GM23248 (cell line): Measurements from ENCODE around the gene ADAM10. TPM values are rescaled to one million over a fixed set of nuclear protein-coding genes. Genes with fewer than 3 reads are reported as not detected.

Source experiments
- DNase-seq: peaks from one replicate; pipeline ENCODE4 v3.0.0-alpha.2; 2015
- H2AFZ ChIP-seq: fragments of 200-600 bp; sonication (generic); 2 replicates; pipeline ENCODE4 v1.6.1; 2016; ENCODE audit warnings: antibody characterized with exemption
- H3F3A ChIP-seq: fragments of 200-600 bp; sonication (generic); 2 replicates; pipeline ENCODE4 v1.6.1; 2016; ENCODE audit warnings: mild to moderate bottlenecking, antibody characterized with exemption, mixed run types; ENCODE audit not compliant: insufficient read depth
- H3K27ac ChIP-seq: fragments of 200-600 bp; sonication (generic); 2 replicates; pipeline ENCODE4 v1.5.1; 2016; ENCODE audit warnings: mild to moderate bottlenecking
- H3K27me3 ChIP-seq: fragments of 200-600 bp; sonication (generic); replicated peaks from 2 replicates; pipeline ENCODE4 v1.6.1; 2016; ENCODE audit warnings: mild to moderate bottlenecking; ENCODE audit not compliant: insufficient read depth
- H3K36me3 ChIP-seq: fragments of 200-600 bp; sonication (generic); 2 replicates; pipeline ENCODE4 v1.6.1; 2016; ENCODE audit warnings: low read depth, mild to moderate bottlenecking
- H3K4me1 ChIP-seq: fragments of 200-600 bp; sonication (generic); 2 replicates; pipeline ENCODE4 v1.6.1; 2016; ENCODE audit warnings: mild to moderate bottlenecking; ENCODE audit not compliant: insufficient read depth
- H3K4me2 ChIP-seq: fragments of 200-600 bp; sonication (generic); one replicate; pipeline ENCODE4 v1.6.1; 2016; ENCODE audit warnings: mild to moderate bottlenecking; ENCODE audit not compliant: unreplicated experiment
- H3K4me3 ChIP-seq: fragments of 200-600 bp; sonication (generic); 2 replicates; pipeline ENCODE4 v1.5.1; 2016; ENCODE audit warnings: mild to moderate bottlenecking
- H3K79me2 ChIP-seq: fragments of 200-600 bp; sonication (generic); 2 replicates; pipeline ENCODE4 v1.6.1; 2016; ENCODE audit warnings: mild to moderate bottlenecking; ENCODE audit not compliant: insufficient read depth
- H3K9ac ChIP-seq: fragments of 200-600 bp; sonication (generic); 2 replicates; pipeline ENCODE4 v1.6.1; 2016; ENCODE audit warnings: mild to moderate bottlenecking
- H3K9me2 ChIP-seq: fragments of 200-600 bp; sonication (generic); 2 replicates; pipeline ENCODE4 v1.6.1; 2016; ENCODE audit warnings: mixed run types, mild to moderate bottlenecking, moderate library complexity; ENCODE audit not compliant: insufficient read depth
- H3K9me3 ChIP-seq: fragments of 200-600 bp; sonication (generic); one replicate; pipeline ENCODE4 v1.6.1; 2017; ENCODE audit warnings: low read depth
- H4K20me1 ChIP-seq: fragments of 200-600 bp; sonication (generic); 2 replicates; pipeline ENCODE4 v1.6.0; 2016; ENCODE audit not compliant: insufficient read depth
- EZH2 ChIP-seq: fragments of 200-600 bp; sonication (generic); IDR thresholded peaks from 2 replicates; pipeline ENCODE4 v1.6.1; 2018; ENCODE audit warnings: antibody characterized with exemption, mild to moderate bottlenecking; ENCODE audit not compliant: insufficient read depth, poor library complexity, severe bottlenecking
- EZH2phosphoT487 ChIP-seq: fragments of 200-600 bp; sonication (generic); IDR thresholded peaks from 2 replicates; pipeline ENCODE4 v1.6.1; 2018; ENCODE audit warnings: antibody characterized with exemption, moderate library complexity, mild to moderate bottlenecking, low read depth; ENCODE audit not compliant: insufficient read depth
- WGBS, 2 experiments: methylation state at CpG; one replicate each; pipeline ENCODE4 v1.1.6; 2015 to 2017; ENCODE audit warnings: low lambda C conversion rate in 2 of 2, low coverage in 1 of 2; ENCODE audit errors: missing lambda C conversion rate in 2 of 2; 5-methylcytosine and 5-hydroxymethylcytosine counted together
- in situ Hi-C: fragments of 300-500 bp; cut with MboI; formaldehyde crosslinking; loops from 2 replicates; pipeline ENCODE4 v1.15.0; 2020
- polyA plus RNA-seq: library from polyadenylated mRNA; unstranded; fragments of >200 nt; fragmentation: Nextera tagmentation; extraction: Ambion mirVana; gene quantifications from 2 replicates; pipeline ENCODE4 v1.2.1, GENCODE V29; 2016
- total RNA-seq: library from RNA; depleted of rRNA; stranded (reverse); fragments of >200 nt; shearing (Covaris generic); gene quantifications from 2 replicates; pipeline ENCODE4 v1.2.3, GENCODE V29; 2014

The ADAM10 gene
- total and polyA plus RNA-seq, 2 experiments from 2014 or later, result 171 to 190 TPM

DNA sequence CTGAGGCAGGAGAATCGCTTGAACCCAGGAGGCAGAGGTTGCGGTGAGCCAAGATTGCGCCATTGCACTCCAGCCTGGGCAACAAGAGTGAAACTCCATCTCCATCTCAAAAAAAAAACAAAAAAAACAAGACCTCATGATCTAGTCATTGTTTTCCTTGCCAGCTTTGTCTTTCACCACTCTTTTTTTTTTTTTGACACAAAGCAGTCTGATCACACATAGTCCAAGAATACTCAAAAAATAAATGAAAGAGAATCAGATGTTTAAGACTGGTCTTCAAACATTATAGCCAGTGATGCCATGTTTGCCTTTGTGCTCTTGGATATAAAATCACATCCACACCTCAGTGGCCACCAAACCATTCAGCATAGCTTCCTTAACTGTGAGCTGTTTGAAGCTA is 5.8 kb upstream of the ADAM10 start:
- in situ Hi-C loops, result loop anchor here (10.0 kb wide), 1 partner anchor 521 kb away; no protein-coding TSS in a partner anchor

GRCh38 chr15:58752716-58753115 is 3.2 kb upstream of the ADAM10 start:
- H3K4me1 ChIP-seq, result no peaks in the 10 kb centered on the region
- H3K4me3 ChIP-seq, result no peak overlapping the region
- DNase-seq, result no peak
- H4K20me1 ChIP-seq, result no peaks in the 10 kb centered on the region
- in situ Hi-C loops, result loop anchor here (10.0 kb wide), 1 partner anchor 518 kb away; no protein-coding TSS in a partner anchor
- no peak overlapping the region for H2AFZ ChIP-seq
- peaks cover 21% of the 10 kb centered on the region for H3F3A ChIP-seq
- no peaks in the 10 kb centered on the region for H3K9me3 ChIP-seq
- no peaks in the 10 kb centered on the region for H3K9me2 ChIP-seq
- H3K27ac ChIP-seq, result no peak overlapping the region
- H3K9ac ChIP-seq, result no peak overlapping the region
- TF ChIP-seq EZH2phosphoT487, result no peak
- TF ChIP-seq EZH2, result no peak
- peaks cover 13% of the 10 kb centered on the region for H3K79me2 ChIP-seq
- no peaks in the 10 kb centered on the region for H3K27me3 ChIP-seq
- H3K36me3 ChIP-seq, result no peaks in the 10 kb centered on the region
- H3K4me2 ChIP-seq, result no peak overlapping the region
- WGBS, 2 experiments, result 93 to 94% methylated on average over 3 of the region's 3 CpGs

More for the DNA sequence above, 5.8 kb upstream of the ADAM10 start:
- H3F3A ChIP-seq, result peaks cover 11% of the 10 kb centered on the region
- no peaks in the 10 kb centered on the region for H3K79me2 ChIP-seq
- no peaks in the 10 kb centered on the region for H4K20me1 ChIP-seq
- H3K27me3 ChIP-seq, result no peaks in the 10 kb centered on the region
- no peaks in the 10 kb centered on the region for H3K36me3 ChIP-seq
- no peak overlapping the region for H3K9ac ChIP-seq
- no peak for TF ChIP-seq EZH2
- TF ChIP-seq EZH2phosphoT487, result no peak
- H3K27ac ChIP-seq, result no peak overlapping the region
- no peak overlapping the region for H3K4me3 ChIP-seq
- H3K9me3 ChIP-seq, result no peaks in the 10 kb centered on the region
- no peak overlapping the region for H2AFZ ChIP-seq
- H3K4me1 ChIP-seq, result no peaks in the 10 kb centered on the region
- no peak overlapping the region for H3K4me2 ChIP-seq
- WGBS, 2 experiments, result 89 to 90% methylated on average over 3 of the region's 3 CpGs
- DNase-seq, result no peak
- no peaks in the 10 kb centered on the region for H3K9me2 ChIP-seq

GRCh38 chr15:58748852-58749531 is 515 bp downstream of the ADAM10 start:
- H3K4me3 ChIP-seq, result peak overlapping the region; percentile 96

GRCh38 chr15:58748040-58748851 is 1.3 kb downstream of the ADAM10 start:
- peak; percentile 49 for DNase-seq
- Histone ChIP-seq H3K9me3 (no peaks in the 10 kb centered on the region), H3K36me3 (no peaks in the 10 kb centered on the region), H3K79me2 (peaks cover 58% of the 10 kb centered on the region), H3K27me3 (no peaks in the 10 kb centered on the region), H3K4me3 (peak overlapping the region; percentile 96), H3K9me2 (no peaks in the 10 kb centered on the region), H3K4me1 (peaks cover 18% of the 10 kb centered on the region), H4K20me1 (no peaks in the 10 kb centered on the region; the same call in 1 of the 2 replicates), H3F3A (peaks cover 21% of the 10 kb centered on the region), H3K9ac (peak overlapping the region; percentile 98), H3K4me2 (peak overlapping the region; percentile 88), H2AFZ (peak overlapping the region; percentile 84), H3K27ac (peak overlapping the region; percentile 99)
- WGBS, 2 experiments, result 0 to 2% methylated on average over 14 of the region's 14 CpGs
- in situ Hi-C loops, result no loop called here
- TF ChIP-seq EZH2phosphoT487 (no peak), EZH2 (no peak)

More at GRCh38 chr15:58748852-58749531, 515 bp downstream of the ADAM10 start:
- H3F3A ChIP-seq, result peaks cover 21% of the 10 kb centered on the region
- peak overlapping the region; percentile 84 for H2AFZ ChIP-seq
- H3K4me1 ChIP-seq, result peaks cover 18% of the 10 kb centered on the region
- no peaks in the 10 kb centered on the region for H3K9me3 ChIP-seq
- H3K9ac ChIP-seq, result peak overlapping the region; percentile 98
- WGBS, 2 experiments, result 1 to 2% methylated on average over 41 to 57 of the region's 81 CpGs
- H3K9me2 ChIP-seq, result no peaks in the 10 kb centered on the region
- no peak for TF ChIP-seq EZH2
- TF ChIP-seq EZH2phosphoT487, result no peak
- peak overlapping the region; percentile 88 for H3K4me2 ChIP-seq
- peaks cover 51% of the 10 kb centered on the region for H3K79me2 ChIP-seq
- in situ Hi-C loops, result no loop called here
- no peaks in the 10 kb centered on the region for H3K36me3 ChIP-seq
- peak overlapping the region; percentile 99 for H3K27ac ChIP-seq
- H3K27me3 ChIP-seq, result no peaks in the 10 kb centered on the region
- DNase-seq, result peak; percentile 84
- H4K20me1 ChIP-seq, result no peaks in the 10 kb centered on the region; the same call in 1 of the 2 replicates
